ENCODE data around the gene COG2.
"Not testable (repeated sequence)": the region's sequence is repeated elsewhere in the genome, so short reads cannot be mapped to it uniquely, and the experiment has no call there.

Gene COG2

GRCh38 chr1:230716453-230716852, 74.2 kb downstream of the COG2 start:
- H3K36me3 ChIP-seq (ENCODE audit: control insufficient read depth in 1 of 2, insufficient read depth in 2 of 2, low read depth in 1 of 2, low read length in 2 of 2); H4K8ac ChIP-seq (ENCODE audit: low read length); H2AK5ac ChIP-seq (ENCODE audit: low read length, severe bottlenecking); H3K9ac ChIP-seq (ENCODE audit: low read length); H3K9me3 ChIP-seq (ENCODE audit: control insufficient read depth, low read length); H3K23ac ChIP-seq (ENCODE audit: low read length in 2 of 2); H2BK12ac ChIP-seq (ENCODE audit: low read length in 2 of 2); H3K18ac ChIP-seq (ENCODE audit: low read depth in 1 of 2, low read length in 2 of 2); H3K4me2 ChIP-seq (ENCODE audit: low read length, poor library complexity, severe bottlenecking); H2BK5ac ChIP-seq (ENCODE audit: low read depth, low read length, poor library complexity, severe bottlenecking); H3K4me3 ChIP-seq (ENCODE audit: insufficient read depth in 1 of 2, low read depth in 1 of 2, low read length in 2 of 2); H2AFZ ChIP-seq (ENCODE audit: low read depth, low read length); H3K79me1 ChIP-seq (replicated peaks; ENCODE audit: low read length, poor library complexity, severe bottlenecking); H2BK120ac ChIP-seq (ENCODE audit: low read depth, low read length); DNase-seq; H3K27me3 ChIP-seq (ENCODE audit: control insufficient read depth in 1 of 2, insufficient read depth in 1 of 2, low read length in 2 of 2); H4K91ac ChIP-seq (ENCODE audit: low read length); H3K14ac ChIP-seq (ENCODE audit: low read length in 2 of 2); H3K4ac ChIP-seq (ENCODE audit: low read depth in 1 of 2, low read length in 2 of 2); H2BK15ac ChIP-seq (ENCODE audit: low read depth, poor library complexity, severe bottlenecking); H3K27ac ChIP-seq (ENCODE audit: low read length, poor library complexity, severe bottlenecking): not testable (repeated sequence)
- peaks cover 11% of the 10 kb centered on the region for H3K4me1 ChIP-seq (ENCODE audit: control insufficient read depth, insufficient read depth, low read depth, low read length)
- 68% methylated on average over 3 of the region's 3 CpGs for WGBS

GRCh38 chr1:230717251-230717650, 75.0 kb downstream of the COG2 start:
- 44% methylated on average over 1 of the region's 1 CpG for WGBS

DNA sequence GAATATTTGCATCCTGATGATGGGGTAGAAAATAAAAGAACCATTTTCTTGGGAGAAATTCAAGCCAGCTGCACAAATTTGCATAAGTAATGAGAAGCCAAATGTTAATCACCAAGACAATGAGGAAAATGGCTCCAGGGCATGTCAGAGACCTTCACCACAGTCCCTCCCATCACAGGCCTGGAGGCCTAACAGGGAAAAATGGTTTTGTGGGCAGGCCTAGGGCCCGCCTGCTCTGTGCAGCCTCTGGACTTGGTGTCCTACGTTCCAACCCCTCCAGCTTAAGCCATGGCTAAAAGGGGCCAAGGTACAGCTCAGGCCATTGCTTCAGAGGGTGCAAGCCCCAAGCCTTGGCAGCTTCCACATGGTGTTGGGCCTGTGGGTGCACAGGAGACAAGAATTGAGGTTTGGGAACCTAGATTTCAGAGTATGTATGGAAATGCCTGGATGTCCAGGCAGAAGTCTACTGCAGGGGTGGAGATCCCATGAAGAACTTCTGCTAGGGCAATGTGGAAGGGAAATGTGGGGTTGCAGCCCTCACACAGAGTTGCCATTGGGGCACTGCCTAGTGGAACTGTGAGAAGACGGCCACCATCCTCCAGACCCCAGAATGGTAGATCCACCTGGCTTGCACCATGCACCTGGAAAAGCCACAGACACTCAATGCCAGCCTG, 79.7 kb downstream of the COG2 start:
- not testable (repeated sequence) for H2AFZ ChIP-seq (ENCODE audit: low read depth, low read length); H3K4me3 ChIP-seq (ENCODE audit: insufficient read depth in 1 of 2, low read depth in 1 of 2, low read length in 2 of 2); H2BK12ac ChIP-seq (ENCODE audit: low read length in 2 of 2); H4K91ac ChIP-seq (ENCODE audit: low read length); H2AK5ac ChIP-seq (ENCODE audit: low read length, severe bottlenecking); H3K9ac ChIP-seq (ENCODE audit: low read length); H3K27ac ChIP-seq (ENCODE audit: low read length, poor library complexity, severe bottlenecking); H3K4me1 ChIP-seq (ENCODE audit: control insufficient read depth, insufficient read depth, low read depth, low read length); H2BK15ac ChIP-seq (ENCODE audit: low read depth, poor library complexity, severe bottlenecking); H3K4ac ChIP-seq (ENCODE audit: low read depth in 1 of 2, low read length in 2 of 2); H2BK5ac ChIP-seq (ENCODE audit: low read depth, low read length, poor library complexity, severe bottlenecking); H3K36me3 ChIP-seq (ENCODE audit: control insufficient read depth in 1 of 2, insufficient read depth in 2 of 2, low read depth in 1 of 2, low read length in 2 of 2); H3K14ac ChIP-seq (ENCODE audit: low read length in 2 of 2); DNase-seq; H3K23ac ChIP-seq (ENCODE audit: low read length in 2 of 2); H3K4me2 ChIP-seq (ENCODE audit: low read length, poor library complexity, severe bottlenecking); H3K27me3 ChIP-seq (ENCODE audit: control insufficient read depth in 1 of 2, insufficient read depth in 1 of 2, low read length in 2 of 2); H2BK120ac ChIP-seq (ENCODE audit: low read depth, low read length); H3K79me1 ChIP-seq (replicated peaks; ENCODE audit: low read length, poor library complexity, severe bottlenecking); H4K8ac ChIP-seq (ENCODE audit: low read length); H3K18ac ChIP-seq (ENCODE audit: low read depth in 1 of 2, low read length in 2 of 2)
- H3K9me3 ChIP-seq (ENCODE audit: control insufficient read depth, low read length) = peaks cover 10% of the 10 kb centered on the region
- WGBS = 67% methylated on average over 3 of the region's 3 CpGs

More at GRCh38 chr1:230717251-230717650, 75.0 kb downstream of the COG2 start:
- no peak overlapping the region for H3K23ac ChIP-seq (ENCODE audit: low read length in 2 of 2)
- no peak overlapping the region for H3K4me2 ChIP-seq (ENCODE audit: low read length, poor library complexity, severe bottlenecking)
- no peaks in the 10 kb centered on the region for H3K79me1 ChIP-seq (replicated peaks; ENCODE audit: low read length, poor library complexity, severe bottlenecking)
- H3K18ac ChIP-seq (ENCODE audit: low read depth in 1 of 2, low read length in 2 of 2) = no peak overlapping the region
- H3K4me1 ChIP-seq (ENCODE audit: control insufficient read depth, insufficient read depth, low read depth, low read length) = peaks cover 11% of the 10 kb centered on the region
- peaks cover 7 to 10% of the 10 kb centered on the region in 2 experiments for H3K27me3 ChIP-seq (ENCODE audit: control insufficient read depth in 1 of 2, insufficient read depth in 1 of 2, low read length in 2 of 2)
- DNase-seq = peak; percentile 84
- no peak overlapping the region for H2BK12ac ChIP-seq (ENCODE audit: low read length in 2 of 2)
- no peak overlapping the region for H2BK5ac ChIP-seq (ENCODE audit: low read depth, low read length, poor library complexity, severe bottlenecking)
- no peak overlapping the region for H2BK15ac ChIP-seq (ENCODE audit: low read depth, poor library complexity, severe bottlenecking)
- H4K91ac ChIP-seq (ENCODE audit: low read length) = no peak overlapping the region
- H2BK120ac ChIP-seq (ENCODE audit: low read depth, low read length) = no peak overlapping the region
- peaks cover 9% of the 10 kb centered on the region for H3K9me3 ChIP-seq (ENCODE audit: control insufficient read depth, low read length)
- no peak overlapping the region for H2AFZ ChIP-seq (ENCODE audit: low read depth, low read length)
- H3K27ac ChIP-seq (ENCODE audit: low read length, poor library complexity, severe bottlenecking) = no peak overlapping the region
- no peak overlapping the region for H2AK5ac ChIP-seq (ENCODE audit: low read length, severe bottlenecking)
- H3K14ac ChIP-seq (ENCODE audit: low read length in 2 of 2) = no peak overlapping the region
- H3K36me3 ChIP-seq (ENCODE audit: control insufficient read depth in 1 of 2, insufficient read depth in 2 of 2, low read depth in 1 of 2, low read length in 2 of 2) = no peaks in the 10 kb centered on the region
- H3K9ac ChIP-seq (ENCODE audit: low read length) = no peak overlapping the region
- no peak overlapping the region for H3K4me3 ChIP-seq (ENCODE audit: insufficient read depth in 1 of 2, low read depth in 1 of 2, low read length in 2 of 2)
- H3K4ac ChIP-seq (ENCODE audit: low read depth in 1 of 2, low read length in 2 of 2) = no peak overlapping the region
- no peak overlapping the region for H4K8ac ChIP-seq (ENCODE audit: low read length)

GRCh38 chr1:230725256-230726012, 83.2 kb downstream of the COG2 start:
- H3K23ac ChIP-seq (ENCODE audit: low read length in 2 of 2) = no peak overlapping the region
- H2BK120ac ChIP-seq (ENCODE audit: low read depth, low read length) = no peak overlapping the region
- no peaks in the 10 kb centered on the region for H3K4me1 ChIP-seq (ENCODE audit: control insufficient read depth, insufficient read depth, low read depth, low read length)
- no peaks in the 10 kb centered on the region for H3K79me1 ChIP-seq (replicated peaks; ENCODE audit: low read length, poor library complexity, severe bottlenecking)
- H3K4me3 ChIP-seq (ENCODE audit: insufficient read depth in 1 of 2, low read depth in 1 of 2, low read length in 2 of 2) = no peak overlapping the region
- no peaks in the 10 kb centered on the region for H3K36me3 ChIP-seq (ENCODE audit: control insufficient read depth in 1 of 2, insufficient read depth in 2 of 2, low read depth in 1 of 2, low read length in 2 of 2)
- H3K18ac ChIP-seq (ENCODE audit: low read depth in 1 of 2, low read length in 2 of 2) = no peak overlapping the region
- peaks cover 0 to 7% of the 10 kb centered on the region in 2 experiments for H3K27me3 ChIP-seq (ENCODE audit: control insufficient read depth in 1 of 2, insufficient read depth in 1 of 2, low read length in 2 of 2)
- H4K8ac ChIP-seq (ENCODE audit: low read length) = no peak overlapping the region
- H3K9ac ChIP-seq (ENCODE audit: low read length) = no peak overlapping the region
- H2AK5ac ChIP-seq (ENCODE audit: low read length, severe bottlenecking) = no peak overlapping the region
- H2BK12ac ChIP-seq (ENCODE audit: low read length in 2 of 2) = no peak overlapping the region
- no peak overlapping the region for H3K27ac ChIP-seq (ENCODE audit: low read length, poor library complexity, severe bottlenecking)
- no peak overlapping the region for H3K14ac ChIP-seq (ENCODE audit: low read length in 2 of 2)
- H3K4me2 ChIP-seq (ENCODE audit: low read length, poor library complexity, severe bottlenecking) = no peak overlapping the region
- no peak overlapping the region for H2BK5ac ChIP-seq (ENCODE audit: low read depth, low read length, poor library complexity, severe bottlenecking)
- H3K4ac ChIP-seq (ENCODE audit: low read depth in 1 of 2, low read length in 2 of 2) = no peak overlapping the region
- H2BK15ac ChIP-seq (ENCODE audit: low read depth, poor library complexity, severe bottlenecking) = no peak overlapping the region
- no peak overlapping the region for H2AFZ ChIP-seq (ENCODE audit: low read depth, low read length)
- H3K9me3 ChIP-seq (ENCODE audit: control insufficient read depth, low read length) = peaks cover 10% of the 10 kb centered on the region
- no peak for DNase-seq
- H4K91ac ChIP-seq (ENCODE audit: low read length) = no peak overlapping the region
- WGBS = 86% methylated on average over 2 of the region's 6 CpGs
